ENCODE results near the gene NPBWR2.

DNA sequence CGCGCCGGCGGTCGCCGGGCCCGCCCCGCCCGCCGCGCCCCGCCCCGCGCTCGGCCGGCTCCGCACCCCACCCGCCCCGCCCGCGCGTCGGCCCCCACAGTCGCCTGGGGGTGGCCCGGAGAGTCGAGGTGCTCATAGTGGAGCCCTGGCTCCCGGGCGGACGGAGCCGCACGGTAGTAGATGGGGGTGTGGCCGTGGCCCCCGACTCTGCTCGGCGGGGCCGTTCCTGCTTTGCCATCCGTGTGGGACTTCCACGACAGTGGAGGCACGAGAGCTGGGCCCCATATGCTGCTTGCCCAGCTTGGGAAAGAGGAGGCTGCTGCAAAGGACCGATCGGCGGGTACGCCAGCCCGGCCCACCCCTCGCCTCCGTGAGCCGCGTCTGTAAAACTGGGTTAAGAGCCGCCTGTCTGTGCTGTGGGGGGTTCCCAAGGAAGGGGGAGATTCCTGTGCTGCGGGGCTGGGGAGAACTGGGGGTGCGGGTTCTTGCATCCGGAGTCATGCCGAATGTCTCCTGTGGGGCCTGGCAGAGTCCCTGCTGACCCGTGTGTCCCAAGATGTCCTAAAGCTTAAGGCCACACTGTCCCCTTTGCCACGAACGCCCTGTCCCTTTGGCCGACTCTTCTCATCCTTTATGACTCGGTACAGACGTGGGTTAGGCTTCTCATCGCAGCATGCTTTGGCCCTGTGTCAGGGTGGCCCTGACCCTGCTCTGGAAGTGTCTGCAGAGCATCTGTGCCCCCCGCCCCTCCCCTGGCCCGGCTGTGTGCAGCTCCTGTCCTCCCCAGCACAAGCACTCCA lies 27.2 kb downstream of the NPBWR2 start, which contains the start of gene OPRL1:
- TF ChIP-seq, protein P1, sequence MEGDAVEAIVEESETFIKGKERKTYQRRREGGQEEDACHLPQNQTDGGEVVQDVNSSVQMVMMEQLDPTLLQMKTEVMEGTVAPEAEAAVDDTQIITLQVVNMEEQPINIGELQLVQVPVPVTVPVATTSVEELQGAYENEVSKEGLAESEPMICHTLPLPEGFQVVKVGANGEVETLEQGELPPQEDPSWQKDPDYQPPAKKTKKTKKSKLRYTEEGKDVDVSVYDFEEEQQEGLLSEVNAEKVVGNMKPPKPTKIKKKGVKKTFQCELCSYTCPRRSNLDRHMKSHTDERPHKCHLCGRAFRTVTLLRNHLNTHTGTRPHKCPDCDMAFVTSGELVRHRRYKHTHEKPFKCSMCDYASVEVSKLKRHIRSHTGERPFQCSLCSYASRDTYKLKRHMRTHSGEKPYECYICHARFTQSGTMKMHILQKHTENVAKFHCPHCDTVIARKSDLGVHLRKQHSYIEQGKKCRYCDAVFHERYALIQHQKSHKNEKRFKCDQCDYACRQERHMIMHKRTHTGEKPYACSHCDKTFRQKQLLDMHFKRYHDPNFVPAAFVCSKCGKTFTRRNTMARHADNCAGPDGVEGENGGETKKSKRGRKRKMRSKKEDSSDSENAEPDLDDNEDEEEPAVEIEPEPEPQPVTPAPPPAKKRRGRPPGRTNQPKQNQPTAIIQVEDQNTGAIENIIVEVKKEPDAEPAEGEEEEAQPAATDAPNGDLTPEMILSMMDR (IDR thresholded peaks at IDR 0.05), result no peak
- TF ChIP-seq EZH2phosphoT487 (IDR thresholded peaks at IDR 0.05), result no peak
